Upper lobe of left lung (tissue), 6 donors: ENCODE data around the gene FBN2. TPM values are rescaled to one million over a fixed set of nuclear protein-coding genes. Genes with fewer than 3 reads are reported as not detected.

Experiments used
- ATAC-seq, 2 donors: fragments of 200-7000 bp; cut with Tn5 transposase; one replicate each; pipeline ENCODE4 v1.9.1; 2022; ENCODE audit warnings: mild to moderate bottlenecking in 2 of 2, moderate library complexity in 2 of 2; ENCODE audit not compliant: low FRiP score in 2 of 2
- DNase-seq, 2 donors: peaks; one replicate each; pipeline ENCODE4 v3.0.0-alpha.2; 2019 to 2020
- H3K27ac ChIP-seq, 4 donors: fragments of 200-600 bp; sonication (generic); one replicate each; pipeline ENCODE4 v1.5.1; 2016 to 2019
- H3K27me3 ChIP-seq, 4 donors: fragments of 200-600 bp; sonication (generic); one replicate each; pipeline ENCODE4 v1.5.1; 2017 to 2019
- H3K36me3 ChIP-seq, 4 donors: fragments of 200-600 bp; sonication (generic); one replicate each; pipeline ENCODE4 v1.5.1; 2016 to 2019
- H3K4me1 ChIP-seq, 4 donors: fragments of 200-600 bp; sonication (generic); one replicate each; pipeline ENCODE4 v1.5.1; 2018 to 2019
- H3K4me3 ChIP-seq, 4 donors: fragments of 200-600 bp; sonication (generic); one replicate each; pipeline ENCODE4 v1.5.1; 2017 to 2019; ENCODE audit warnings: mild to moderate bottlenecking in 2 of 4, moderate library complexity in 1 of 4
- H3K9me3 ChIP-seq, 4 donors: fragments of 200-600 bp; sonication (generic); one replicate each; pipeline ENCODE4 v1.5.1; 2018 to 2019
- EP300 ChIP-seq, 4 donors: sonication (generic); formaldehyde crosslinking; IDR thresholded peaks; one replicate each; pipeline ENCODE4 v1.5.1; 2017; ENCODE audit warnings: antibody characterized with exemption in 4 of 4, control low read depth in 2 of 4
- POLR2A ChIP-seq, 4 donors: fragments of 450-650 bp; IDR thresholded peaks; one replicate each; pipeline ENCODE4 v1.5.1; 2016 to 2017; ENCODE audit warnings: antibody characterized with exemption in 4 of 4, mild to moderate bottlenecking in 2 of 4
- POLR2AphosphoS5 ChIP-seq, 2 donors: sonication (generic); formaldehyde crosslinking; IDR thresholded peaks; one replicate each; pipeline ENCODE4 v1.5.1; 2017; ENCODE audit warnings: antibody characterized with exemption in 2 of 2
- WGBS, 2 donors: methylation state at CpG; one replicate each; pipeline ENCODE4 v1.1.5; 2017 to 2018; 5-methylcytosine and 5-hydroxymethylcytosine counted together
- total RNA-seq, 6 donors: library from RNA; depleted of rRNA in 4 of 6; stranded (reverse); fragments of >200 nt in 4 of 6; gene quantifications; one replicate each; pipeline versions ENCODE4 v1.1.0 to v1.2.1, GENCODE V29; 2016 to 2021
- TF ChIP-seq, protein P1 (sequence below), 6 experiments: fragments of 450-650 bp in 4 of 6; fragments of 200-600 bp in 2 of 6; sonication (generic) in 2 of 6; IDR thresholded peaks; one replicate each; pipeline ENCODE4 v1.5.1; 2016 to 2019; ENCODE audit warnings: antibody characterized with exemption in 6 of 6
- donor health status: DM: no; HTN: no; CAD: no; lungs with moderate emphysema.
- donor health status: DM: no; HTN: yes; CAD: no; lungs with severe emphysema.

The FBN2 gene
- total RNA-seq, 6 donors from 2014 or later, result under 0.01 to 1.7 (median 0.39) TPM

GRCh38 chr5:128340648-128341047 is 197.4 kb downstream of the FBN2 start:
- Histone ChIP-seq H3K4me1 (peaks cover 0 to 4% (median 0%) of the 10 kb centered on the region in 4 donors), H3K27me3 (no peaks in the 10 kb centered on the region), H3K9me3 (no peaks in the 10 kb centered on the region), H3K27ac (no peak overlapping the region), H3K36me3 (no peaks in the 10 kb centered on the region), H3K4me3 (no peak overlapping the region)
- ATAC-seq, result no peak
- WGBS, 2 donors, result 74 to 78% methylated on average over 2 of the region's 2 CpGs
- no peak for TF ChIP-seq POLR2AphosphoS5 (IDR thresholded peaks at IDR 0.05)
- no peak for TF ChIP-seq POLR2A (IDR thresholded peaks at IDR 0.05)
- TF ChIP-seq EP300 (IDR thresholded peaks at IDR 0.05), result no peak
- TF ChIP-seq, protein P1, sequence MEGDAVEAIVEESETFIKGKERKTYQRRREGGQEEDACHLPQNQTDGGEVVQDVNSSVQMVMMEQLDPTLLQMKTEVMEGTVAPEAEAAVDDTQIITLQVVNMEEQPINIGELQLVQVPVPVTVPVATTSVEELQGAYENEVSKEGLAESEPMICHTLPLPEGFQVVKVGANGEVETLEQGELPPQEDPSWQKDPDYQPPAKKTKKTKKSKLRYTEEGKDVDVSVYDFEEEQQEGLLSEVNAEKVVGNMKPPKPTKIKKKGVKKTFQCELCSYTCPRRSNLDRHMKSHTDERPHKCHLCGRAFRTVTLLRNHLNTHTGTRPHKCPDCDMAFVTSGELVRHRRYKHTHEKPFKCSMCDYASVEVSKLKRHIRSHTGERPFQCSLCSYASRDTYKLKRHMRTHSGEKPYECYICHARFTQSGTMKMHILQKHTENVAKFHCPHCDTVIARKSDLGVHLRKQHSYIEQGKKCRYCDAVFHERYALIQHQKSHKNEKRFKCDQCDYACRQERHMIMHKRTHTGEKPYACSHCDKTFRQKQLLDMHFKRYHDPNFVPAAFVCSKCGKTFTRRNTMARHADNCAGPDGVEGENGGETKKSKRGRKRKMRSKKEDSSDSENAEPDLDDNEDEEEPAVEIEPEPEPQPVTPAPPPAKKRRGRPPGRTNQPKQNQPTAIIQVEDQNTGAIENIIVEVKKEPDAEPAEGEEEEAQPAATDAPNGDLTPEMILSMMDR (IDR thresholded peaks at IDR 0.05), result no peak
- DNase-seq, result no peak

- WGBS, 2 donors, result 90 to 100% methylated on average over 1 to 3 of the region's 3 CpGs
- no peaks in the 10 kb centered on the region for H3K9me3 ChIP-seq
- H3K4me3 ChIP-seq, result no peak overlapping the region
- no peak for TF ChIP-seq POLR2A (IDR thresholded peaks at IDR 0.05)
- TF ChIP-seq, protein P1 (IDR thresholded peaks at IDR 0.05), result no peak
- TF ChIP-seq POLR2AphosphoS5 (IDR thresholded peaks at IDR 0.05), result no peak
- TF ChIP-seq EP300 (IDR thresholded peaks at IDR 0.05), result no peak
- no peaks in the 10 kb centered on the region for H3K36me3 ChIP-seq
- H3K27me3 ChIP-seq, result no peaks in the 10 kb centered on the region
- H3K4me1 ChIP-seq, result peaks cover 0 to 4% (median 0%) of the 10 kb centered on the region in 4 donors
- DNase-seq (peak in 1 of 2 donors; percentile 1), ATAC-seq (peak in 1 of 2 donors; percentile 28)
- H3K27ac ChIP-seq, result no peak overlapping the region
Measured at GRCh38 chr5:128339585-128339984, 198.5 kb downstream of the FBN2 start.

DNA sequence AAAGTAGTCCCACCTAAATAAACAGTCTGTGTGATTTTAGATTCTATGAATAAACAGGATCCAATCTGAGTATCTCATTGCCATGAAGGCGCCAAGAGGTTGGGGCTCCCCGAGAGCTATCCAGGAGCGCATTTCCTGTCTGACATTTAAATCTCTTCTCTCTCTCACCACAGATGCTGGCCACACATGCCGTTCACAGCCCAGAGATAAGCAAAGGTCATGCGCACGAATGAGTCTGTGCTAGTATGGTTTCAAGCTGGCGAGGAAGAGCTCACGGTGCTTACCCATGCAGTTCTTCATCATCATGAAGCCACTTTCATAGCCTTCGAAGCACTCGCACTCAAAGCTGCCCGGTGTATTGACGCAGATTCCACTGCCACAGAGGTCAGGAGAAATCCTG is 199.4 kb downstream of the FBN2 start:
- ATAC-seq, result no peak
- peaks cover 0 to 4% (median 0%) of the 10 kb centered on the region in 4 donors for H3K4me1 ChIP-seq
- H3K4me3 ChIP-seq, result no peak overlapping the region
- DNase-seq, result no peak
- no peak overlapping the region for H3K27ac ChIP-seq
- WGBS, 2 donors, result 89 to 96% methylated on average over 12 of the region's 12 CpGs
- TF ChIP-seq POLR2AphosphoS5 (IDR thresholded peaks at IDR 0.05) (no peak), POLR2A (IDR thresholded peaks at IDR 0.05) (no peak), EP300 (IDR thresholded peaks at IDR 0.05) (no peak)
- TF ChIP-seq, protein P1 (IDR thresholded peaks at IDR 0.05), result no peak
- no peaks in the 10 kb centered on the region for H3K27me3 ChIP-seq
- H3K36me3 ChIP-seq, result no peaks in the 10 kb centered on the region
- H3K9me3 ChIP-seq, result no peaks in the 10 kb centered on the region

DNA sequence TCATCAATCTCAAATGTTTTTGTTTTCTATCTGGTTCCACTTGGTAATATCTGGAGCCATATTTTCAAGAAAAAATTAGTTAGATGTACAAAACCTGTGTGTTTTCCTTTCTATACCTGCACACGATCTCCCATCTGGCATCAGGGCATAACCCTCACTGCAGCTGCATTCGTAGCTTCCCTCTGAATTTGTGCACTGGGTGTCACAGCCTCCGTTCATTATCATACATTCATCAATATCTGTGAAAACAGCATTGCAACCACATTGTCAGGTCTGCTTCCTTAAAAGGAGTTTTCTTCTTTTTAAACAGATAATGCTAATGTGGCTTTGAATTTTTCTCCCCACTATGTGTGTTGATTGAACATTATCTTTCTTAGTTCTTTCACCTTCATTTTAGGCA is 202.7 kb downstream of the FBN2 start:
- Histone ChIP-seq H3K27me3 (no peaks in the 10 kb centered on the region), H3K4me1 (no peaks in the 10 kb centered on the region), H3K4me3 (no peak overlapping the region), H3K36me3 (no peaks in the 10 kb centered on the region), H3K27ac (no peak overlapping the region), H3K9me3 (no peaks in the 10 kb centered on the region)
- no peak for ATAC-seq
- 88 to 92% methylated on average over 3 of the region's 3 CpGs for WGBS, 2 donors
- DNase-seq, result no peak
- TF ChIP-seq, protein P1 (IDR thresholded peaks at IDR 0.05), result no peak
- no peak for TF ChIP-seq EP300 (IDR thresholded peaks at IDR 0.05)
- TF ChIP-seq POLR2AphosphoS5 (IDR thresholded peaks at IDR 0.05), result no peak
- no peak for TF ChIP-seq POLR2A (IDR thresholded peaks at IDR 0.05)

GRCh38 chr5:128334010-128334716 is 203.9 kb downstream of the FBN2 start:
- Histone ChIP-seq H3K9me3 (no peaks in the 10 kb centered on the region), H3K27ac (no peak overlapping the region), H3K36me3 (no peaks in the 10 kb centered on the region), H3K4me3 (no peak overlapping the region), H3K4me1 (no peaks in the 10 kb centered on the region), H3K27me3 (no peaks in the 10 kb centered on the region)
- TF ChIP-seq POLR2A (IDR thresholded peaks at IDR 0.05) (no peak), POLR2AphosphoS5 (IDR thresholded peaks at IDR 0.05) (no peak), EP300 (IDR thresholded peaks at IDR 0.05) (no peak)
- TF ChIP-seq, protein P1 (IDR thresholded peaks at IDR 0.05), result no peak
- DNase-seq, result no peak
- ATAC-seq, result no peak
- WGBS, 2 donors, result 82 to 90% methylated on average over 9 of the region's 9 CpGs
